GM21723 (cell line): Measurements from ENCODE around the gene SEMA3E.

Experiments used
- ATAC-seq: cut with Tn5 transposase; IDR thresholded peaks from one replicate; pipeline ENCODE4 v1.9.1; 2021; ENCODE audit warnings: mild to moderate bottlenecking, moderate library complexity; ENCODE audit not compliant: unreplicated experiment

Gene SEMA3E

GRCh38 chr7:83366629-83367028 lies 282.3 kb downstream of the SEMA3E start:
- no peak for ATAC-seq

- ATAC-seq: no peak
Measured at GRCh38 chr7:83365746-83366145, 283.2 kb downstream of the SEMA3E start.

- ATAC-seq: no peak
Measured at GRCh38 chr7:83362871-83363550, 285.9 kb downstream of the SEMA3E start.

DNA sequence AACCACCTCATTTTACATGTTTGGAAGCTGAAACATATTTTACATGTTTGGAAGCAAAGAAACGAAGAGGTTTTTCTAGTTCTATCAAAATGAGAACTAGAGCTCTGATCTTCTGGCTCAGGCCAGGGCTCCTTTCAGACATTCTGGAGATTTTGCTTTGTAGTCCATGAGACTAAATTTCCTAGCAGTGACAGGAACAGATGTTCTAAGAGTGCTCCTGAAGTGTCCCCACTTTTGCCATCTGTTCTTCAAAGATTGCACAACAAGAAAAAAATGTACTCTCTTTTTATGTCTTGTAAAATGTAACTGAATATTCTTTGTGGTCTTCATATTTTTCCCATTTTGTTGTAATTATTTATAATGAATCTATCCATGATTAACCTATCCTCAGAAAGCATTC lies 289.8 kb downstream of the SEMA3E start:
- ATAC-seq: no peak

GRCh38 chr7:83355143-83355542 lies 293.8 kb downstream of the SEMA3E start:
- ATAC-seq: no peak

DNA sequence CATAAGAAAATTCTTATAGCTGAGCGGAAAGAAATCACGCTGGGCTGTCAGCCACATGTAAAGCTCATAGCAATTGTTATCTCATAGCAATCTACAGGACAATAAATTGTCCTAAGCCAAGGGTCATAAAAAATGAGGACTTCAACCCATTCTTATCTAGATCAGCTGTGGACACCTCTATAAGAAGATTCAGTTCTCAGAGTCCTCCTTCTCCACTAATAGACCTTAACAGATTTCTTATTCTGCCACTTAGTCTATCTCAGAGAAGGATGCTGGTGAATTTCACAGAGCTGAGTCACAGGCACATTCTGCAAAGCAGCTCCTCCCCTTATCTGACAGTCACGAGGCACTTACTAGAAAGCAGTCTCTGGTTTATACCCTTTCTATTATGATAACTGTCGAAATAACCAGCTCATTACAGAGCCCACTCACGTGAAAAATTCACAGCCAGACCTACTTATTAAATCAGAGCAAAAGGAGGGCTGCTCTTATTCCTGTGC lies 300.9 kb downstream of the SEMA3E start:
- ATAC-seq: no peak

- no peak for ATAC-seq
Measured at GRCh38 chr7:83339907-83340306, 309.0 kb downstream of the SEMA3E start.

DNA sequence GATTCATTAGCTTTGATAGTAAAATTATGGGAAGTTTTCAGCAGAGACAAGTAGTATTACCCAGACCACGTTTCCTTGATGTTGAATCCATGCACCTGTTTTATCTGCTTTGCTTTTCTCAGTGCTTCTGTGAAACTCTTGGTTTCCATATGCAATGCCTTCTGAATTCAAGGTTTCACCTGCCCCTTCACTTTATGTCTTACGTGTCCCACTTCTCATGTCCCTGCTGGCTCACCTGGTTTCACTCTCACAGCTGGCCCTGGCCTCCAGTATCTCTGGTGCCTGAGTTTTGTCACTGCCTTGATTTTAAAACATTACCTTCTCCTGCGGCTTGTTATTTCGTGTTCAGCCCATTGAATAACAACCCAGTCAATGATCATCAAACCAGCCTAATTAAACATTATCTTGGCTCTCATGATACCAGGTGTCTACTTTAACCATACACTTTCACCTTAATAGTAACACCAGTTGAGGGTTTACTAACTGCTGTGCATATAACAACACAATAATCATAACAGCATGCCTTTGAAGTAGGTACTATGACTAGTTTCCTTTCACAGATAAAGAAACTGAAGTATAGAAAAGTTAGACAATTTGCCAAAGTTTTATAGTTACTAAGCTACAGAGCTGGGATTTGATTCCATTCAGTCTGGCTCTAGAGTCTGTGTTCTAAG lies 310.5 kb downstream of the SEMA3E start:
- ATAC-seq: no peak

DNA sequence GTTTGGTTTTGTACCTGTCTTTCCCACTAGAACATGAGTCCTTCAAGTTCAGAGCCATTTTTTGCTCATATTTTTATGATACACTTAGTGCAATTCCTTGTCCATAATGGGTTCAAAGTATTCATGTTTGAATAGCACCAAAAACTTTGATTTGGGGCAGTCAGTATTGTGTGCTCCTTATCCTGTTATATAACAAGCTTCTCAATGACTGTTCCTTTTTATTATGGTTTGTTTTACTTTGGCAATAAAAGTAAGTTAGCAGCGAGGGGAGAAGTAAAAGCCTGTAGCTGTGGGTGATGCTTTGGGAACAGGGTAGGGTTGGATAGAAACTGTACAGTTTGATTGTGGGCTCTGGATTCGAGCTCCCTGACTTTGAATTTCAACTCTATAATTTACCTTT lies 311.9 kb downstream of the SEMA3E start:
- no peak for ATAC-seq

- ATAC-seq: no peak
Measured at GRCh38 chr7:83326223-83326622, 322.7 kb downstream of the SEMA3E start.

GRCh38 chr7:83325083-83325482 lies 323.9 kb downstream of the SEMA3E start:
- ATAC-seq: no peak

GRCh38 chr7:83324596-83324995 lies 324.3 kb downstream of the SEMA3E start:
- ATAC-seq: no peak

- no peak for ATAC-seq
Measured at GRCh38 chr7:83321011-83321410, 327.9 kb downstream of the SEMA3E start.

- no peak for ATAC-seq
Measured at GRCh38 chr7:83313931-83314330, 335.0 kb downstream of the SEMA3E start.
